GM12801 (cell line): Measurements from ENCODE around the gene SLC6A8.

ENCODE experiments used
- CTCF ChIP-seq: IDR thresholded peaks from one replicate; pipeline ENCODE4 v1.5.1; 2011; ENCODE audit warnings: control low read depth; ENCODE audit not compliant: insufficient read length; ENCODE audit errors: extremely low read depth

SLC6A8 gene

GRCh38 chrX:153700967-153701366 is 13.2 kb downstream of the SLC6A8 start:
- no peak for TF ChIP-seq CTCF

- no peak for TF ChIP-seq CTCF
These were observed 14.0 kb downstream of the SLC6A8 start for GRCh38 chrX:153701706-153702105.

GRCh38 chrX:153702336-153703035 is 14.8 kb downstream of the SLC6A8 start:
- no peak for TF ChIP-seq CTCF

GRCh38 chrX:153703036-153703370 is 15.3 kb downstream of the SLC6A8 start:
- no peak for TF ChIP-seq CTCF

GRCh38 chrX:153704021-153704526 is 16.3 kb downstream of the SLC6A8 start:
- TF ChIP-seq CTCF = no peak

GRCh38 chrX:153706799-153707198 is 19.1 kb downstream of the SLC6A8 start:
- TF ChIP-seq CTCF = no peak

- TF ChIP-seq CTCF = no peak
These were observed 19.7 kb downstream of the SLC6A8 start for GRCh38 chrX:153707406-153707805.
